ENCODE results near the gene CDK16.

- TF ChIP-seq CTCF (IDR thresholded peaks at IDR 0.05) = no peak
- TF ChIP-seq EZH2 (IDR thresholded peaks at IDR 0.05; ENCODE audit: borderline replicate concordance, insufficient read depth, low read depth, low read length, poor library complexity, severe bottlenecking) = no peak
These were observed 34.0 kb upstream of the CDK16 start for GRCh38 chrX:47184486-47184885.

Measured in B cell (primary cell).